K562 (cell line): ENCODE data around the gene MDK. TPM values are rescaled to one million over a fixed set of nuclear protein-coding genes. Genes with fewer than 3 reads are reported as not detected.

ENCODE experiments used
- ATAC-seq: fragments of 200-7000 bp; cut with Tn5 transposase; 3 replicates; pipeline ENCODE4 v1.9.1; 2020; ENCODE audit warnings: moderate library complexity
- BruUV-seq: library from RNA; stranded (reverse); fragments of 400-500 nt; replicated peaks from 2 replicates; lab custom pipeline; 2021; lab: Mats Ljungman, UMichigan
- CTCF ChIA-PET: fragments of 300-600 bp; formaldehyde crosslinking; extraction: SDS; loops from one replicate; lab custom pipeline; 2021; ENCODE audit warnings: low intra/inter-chr PET ratio; lab: Yijun Ruan, JAX
- POLR2A ChIA-PET: fragments of 300-600, 350-650 bp; sonication (Branson Sonifier 250); formaldehyde crosslinking; extraction: SDS; loops from one replicate; lab custom pipeline; 2021; ENCODE audit warnings: antibody characterized with exemption, inconsistent platforms; lab: Yijun Ruan, JAX
- DNase-seq, 4 experiments: peaks; one replicate each; pipeline versions ENCODE4 v3.0.0 to v3.0.0-alpha.2; 2011 to 2018; ENCODE audit warnings: low spot score in 3 of 4, mixed read lengths in 3 of 4; ENCODE audit errors: extremely low read depth in 1 of 4
- FAIRE-seq: peaks from 2 replicates; lab custom pipeline; 2011; peaks lifted over from hg19 to GRCh38; lab: Jason Lieb, UNC
- H2AFZ ChIP-seq: 2 replicates; pipeline ENCODE4 v1.6.0; 2011; ENCODE audit warnings: low read depth, low read length, control low read depth, inconsistent platforms
- H3K27ac ChIP-seq: fragments of 200-600 bp; 3 replicates; pipeline ENCODE4 v1.8.0; 2011; ENCODE audit warnings: low read depth, mild to moderate bottlenecking, control low read depth, inconsistent platforms, low read length, moderate library complexity, mixed read lengths; ENCODE audit errors: extremely low read depth
- H3K27me3 ChIP-seq, 2 experiments: fragments of 300-600 bp in 1 of 2; 2 replicates in 1 of 2; 3 replicates in 1 of 2; pipeline versions ENCODE4 v1.6.0 to v1.8.0; 2011; ENCODE audit warnings: inconsistent platforms in 2 of 2, low read length in 2 of 2, mild to moderate bottlenecking in 1 of 2, mixed read lengths in 1 of 2, moderate library complexity in 1 of 2; ENCODE audit not compliant: control insufficient read depth in 2 of 2, insufficient read depth in 2 of 2
- H3K36me3 ChIP-seq: fragments of 300-600 bp; 3 replicates; pipeline ENCODE4 v1.8.0; 2011; ENCODE audit warnings: mild to moderate bottlenecking, low read length, inconsistent platforms; ENCODE audit not compliant: control insufficient read depth, insufficient read depth
- H3K4me1 ChIP-seq, 2 experiments: fragments of 200-600 bp in 1 of 2; replicated peaks in 1 of 2; 2 replicates in 1 of 2; 3 replicates in 1 of 2; pipeline versions ENCODE4 v1.5.1 to v1.8.0; 2011; ENCODE audit warnings: inconsistent platforms in 2 of 2, low read length in 2 of 2, mild to moderate bottlenecking in 1 of 2, mixed read lengths in 1 of 2, moderate library complexity in 1 of 2; ENCODE audit not compliant: control insufficient read depth in 2 of 2, insufficient read depth in 2 of 2
- H3K4me2 ChIP-seq: 2 replicates; pipeline ENCODE4 v1.6.1; 2011; ENCODE audit warnings: low read length, control low read depth, inconsistent platforms, mixed read lengths; ENCODE audit not compliant: insufficient read depth
- H3K4me3 ChIP-seq: fragments of 200-600 bp; sonication (generic), shearing (Covaris generic); 2 replicates; pipeline ENCODE4 v1.5.1; 2016; ENCODE audit warnings: control low read depth, inconsistent platforms
- H3K79me2 ChIP-seq: fragments of 200-600 bp; 3 replicates; pipeline ENCODE4 v1.8.0; 2011; ENCODE audit warnings: low read length, inconsistent platforms; ENCODE audit not compliant: control insufficient read depth, insufficient read depth
- H3K9ac ChIP-seq, 2 experiments: 2 replicates each; pipeline versions ENCODE4 v1.6.0 to v1.6.1; 2011; ENCODE audit warnings: low read depth in 2 of 2, low read length in 2 of 2, control low read depth in 1 of 2, inconsistent platforms in 1 of 2, mild to moderate bottlenecking in 1 of 2, mixed read lengths in 1 of 2; ENCODE audit not compliant: insufficient read depth in 1 of 2
- H3K9me1 ChIP-seq: one replicate; pipeline ENCODE4 v1.6.0; 2011; ENCODE audit warnings: inconsistent platforms, mild to moderate bottlenecking, low read length, moderate library complexity; ENCODE audit not compliant: control insufficient read depth, insufficient read depth
- H3K9me3 ChIP-seq: replicated peaks from 2 replicates; pipeline ENCODE4 v1.5.1; 2011; ENCODE audit warnings: low read depth, low read length, inconsistent platforms; ENCODE audit not compliant: control insufficient read depth, insufficient read depth
- H4K20me1 ChIP-seq: replicated peaks from 2 replicates; pipeline ENCODE4 v1.6.1; 2011; ENCODE audit warnings: low read length, inconsistent platforms, mixed read lengths; ENCODE audit not compliant: control insufficient read depth, insufficient read depth
- CTBP1 ChIP-seq: fragments of 450-650 bp; IDR thresholded peaks from 2 replicates; pipeline ENCODE4 v1.6.1; 2016; ENCODE audit warnings: borderline replicate concordance
- ETV1 ChIP-seq: fragments of 450-650 bp; conservative IDR thresholded peaks from 2 replicates; pipeline ENCODE4 v1.6.1; 2016; ENCODE audit warnings: missing genetic modification characterization, control low read depth, low read depth, missing compliant biosample characterization
- KDM5B ChIP-seq: fragments of 200-600 bp; sonication (generic); IDR thresholded peaks from 2 replicates; pipeline ENCODE4 v1.6.1; 2012; ENCODE audit warnings: low read depth, mild to moderate bottlenecking, moderate library complexity, low read length, control low read depth, inconsistent platforms; ENCODE audit not compliant: insufficient replicate concordance
- MCM2 ChIP-seq: fragments of 450-650 bp; IDR thresholded peaks from 2 replicates; pipeline ENCODE4 v1.6.1; 2017; ENCODE audit warnings: low read depth, mild to moderate bottlenecking
- NFXL1 ChIP-seq: fragments of 450-650 bp; formaldehyde crosslinking; IDR thresholded peaks from 2 replicates; pipeline ENCODE4 v1.4.0; 2021; ENCODE audit warnings: mild to moderate bottlenecking
- POLR2B ChIP-seq: fragments of 450-650 bp; IDR thresholded peaks from 2 replicates; pipeline ENCODE4 v1.6.1; 2018; ENCODE audit warnings: low read depth; ENCODE audit not compliant: partially characterized antibody
- POLR2G ChIP-seq: fragments of 200-400 bp; formaldehyde crosslinking; IDR thresholded peaks from 2 replicates; pipeline ENCODE4 v1.6.1; 2017; ENCODE audit warnings: low read depth, mild to moderate bottlenecking, antibody characterized with exemption, low read length, moderate library complexity
- RBFOX2 ChIP-seq: fragments of 200-400 bp; formaldehyde crosslinking; IDR thresholded peaks from 2 replicates; pipeline ENCODE4 v1.6.1; 2017; ENCODE audit warnings: low read depth, mild to moderate bottlenecking, low read length, moderate library complexity
- RBM22 ChIP-seq: fragments of 200-400 bp; formaldehyde crosslinking; IDR thresholded peaks from 2 replicates; pipeline ENCODE4 v1.6.1; 2018; ENCODE audit warnings: low read length, low read depth; ENCODE audit not compliant: poor library complexity, severe bottlenecking
- RNF2 ChIP-seq: sonication (generic); IDR thresholded peaks from 2 replicates; pipeline ENCODE4 v1.6.1; 2016
- SETDB1 ChIP-seq: IDR thresholded peaks from one replicate; pipeline ENCODE4 v1.6.1; 2012; ENCODE audit warnings: low read length, control low read depth, inconsistent platforms
- SNIP1 ChIP-seq: fragments of 450-650 bp; IDR thresholded peaks from 2 replicates; pipeline ENCODE4 v1.7.1; 2017; ENCODE audit warnings: low read depth, mild to moderate bottlenecking
- SP2 ChIP-seq: IDR thresholded peaks from 2 replicates; pipeline ENCODE4 v1.6.1; 2011; ENCODE audit warnings: mild to moderate bottlenecking, low read depth, low read length, moderate library complexity; ENCODE audit not compliant: poor library complexity, severe bottlenecking; ENCODE audit errors: extremely low read depth
- SPI1 ChIP-seq: IDR thresholded peaks from 2 replicates; pipeline ENCODE4 v1.6.1; 2011; ENCODE audit warnings: low read depth, low read length, control low read depth, borderline replicate concordance
- TCF7 ChIP-seq: sonication (generic); IDR thresholded peaks from 2 replicates; pipeline ENCODE4 v1.6.1; 2016; ENCODE audit warnings: antibody characterized with exemption, borderline replicate concordance
- TSC22D4 ChIP-seq: fragments of 450-650 bp; IDR thresholded peaks from 2 replicates; pipeline ENCODE4 v1.6.1; 2016; ENCODE audit warnings: missing genetic modification characterization, missing biosample characterization, control low read depth
- ZBED1 ChIP-seq: IDR thresholded peaks from 2 replicates; pipeline ENCODE4 v1.6.1; 2014
- ZBTB34 ChIP-seq: fragments of 250-450 bp; sonication (Bioruptor Pico); IDR thresholded peaks from 2 replicates; pipeline ENCODE4 v1.8.0; 2021; ENCODE audit warnings: mild to moderate bottlenecking, moderate library complexity
- ZBTB7A ChIP-seq: IDR thresholded peaks from 2 replicates; pipeline ENCODE4 v1.6.1; 2011; ENCODE audit warnings: low read depth, mild to moderate bottlenecking, low read length, moderate library complexity, borderline replicate concordance; ENCODE audit not compliant: control insufficient read depth
- ZNF740 ChIP-seq, 3 experiments: fragments of 200-800 bp in 1 of 3; sonication (Bioruptor generic) in 1 of 3; sonication (generic) in 1 of 3; formaldehyde crosslinking in 1 of 3; IDR thresholded peaks; 2 replicates each; pipeline versions ENCODE4 v1.6.1 to v1.8.0; 2016 to 2022; ENCODE audit warnings: mild to moderate bottlenecking in 2 of 3, missing compliant biosample characterization in 2 of 3, missing genetic modification characterization in 2 of 3, missing genetic modification reagents in 1 of 3
- ZNF76 ChIP-seq: fragments of 250-450 bp; sonication (Bioruptor Pico); IDR thresholded peaks from 2 replicates; pipeline ENCODE4 v1.4.0; 2020; ENCODE audit warnings: mild to moderate bottlenecking, moderate library complexity, borderline replicate concordance
- WGBS: fragments of 100-300 bp; shearing (Covaris generic); methylation state at CpG from one replicate; pipeline ENCODE4 v1.1.6; 2016; ENCODE audit warnings: low coverage, mixed read lengths; ENCODE audit not compliant: insufficient coverage; ENCODE audit errors: missing lambda C conversion rate; 5-methylcytosine and 5-hydroxymethylcytosine counted together
- in situ Hi-C: fragments of 300-500 bp; cut with MboI; formaldehyde crosslinking; loops from 4 replicates; pipeline ENCODE4 v1.15.0; 2018; ENCODE audit warnings: inconsistent platforms, mixed read lengths
- intact Hi-C: fragments of 100-400 bp; cut with micrococcal nuclease; formaldehyde crosslinking; loops from 2 replicates; pipeline ENCODE4 v1.14.2; 2022
- polyA plus RNA-seq, 8 experiments: library from polyadenylated mRNA; depleted of rRNA in 4 of 8; stranded (reverse) in 5 of 8; unstranded in 3 of 8; fragments of >200 nt; fragmentation: Nextera tagmentation in 2 of 8; fragmentation: Illumina TruSeq in 1 of 8; extraction: Ambion mirVana in 2 of 8; extraction: Trizol in 1 of 8; gene quantifications; 2 replicates each; pipeline versions ENCODE4 v1.2.1 to v1.2.3, GENCODE V29; 2011 to 2014; ENCODE audit warnings: inconsistent platforms in 1 of 8, missing spikeins in 1 of 8
- total RNA-seq, 7 experiments: library from RNA; depleted of rRNA in 6 of 7; stranded (reverse); fragments of >200 nt in 6 of 7; fragmentation: Illumina TruSeq in 2 of 7; extraction: Trizol in 2 of 7; gene quantifications; 2 replicates each; pipeline versions ENCODE4 v1.2.1 to v1.2.3, GENCODE V29; 2011 to 2021; ENCODE audit warnings: low replicate concordance in 1 of 7

The MDK gene
- total and polyA plus RNA-seq, 9 of the 15 experiments (the other 6 are each of a cell fraction or from before 2014, with no cell fraction given), result 20.7 to 700 (median 350) TPM

GRCh38 chr11:46345131-46345597, 36.3 kb upstream of the MDK start:
- in situ Hi-C loops, result no loop called here
- ChIA-PET POLR2A (interaction anchor here (1.0 kb wide), 1 partner anchor 47 kb away, joined by 3 read pairs; the partner anchor contains the start of gene CHRM4), CTCF (no interaction called here)
- H3K4me3 ChIP-seq, result peak overlapping the region; percentile 3; the same call in 1 of the 2 replicates
- peaks cover 27% of the 10 kb centered on the region for H3K79me2 ChIP-seq
- H4K20me1 ChIP-seq, result peaks cover 13% of the 10 kb centered on the region
- intact Hi-C loops, result no loop called here
- peak overlapping the region; percentile 42; the same call in 1 of the 2 replicates for H2AFZ ChIP-seq
- no TSS peak for BruUV-seq
- peaks cover 19% of the 10 kb centered on the region; the same call in 1 of the 3 replicates for H3K36me3 ChIP-seq
- peaks cover 15 to 37% of the 10 kb centered on the region in 2 experiments for H3K4me1 ChIP-seq
- H3K27me3 ChIP-seq, result peaks cover 6 to 7% of the 10 kb centered on the region in 2 experiments; a peak in 2 of 5 replicates
- FAIRE-seq (no peak), DNase-seq (peak in 2 of 4 experiments; percentile 41 to 51), ATAC-seq (peak; percentile 45)
- 27% methylated on average over 14 of the region's 20 CpGs for WGBS
- no peaks in the 10 kb centered on the region for H3K9me1 ChIP-seq
- no peak overlapping the region for H3K27ac ChIP-seq
- no peaks in the 10 kb centered on the region for H3K9me3 ChIP-seq
- H3K4me2 ChIP-seq, result no peak overlapping the region; the same call in 1 of the 2 replicates
- H3K9ac ChIP-seq, result peak overlapping the region in 1 of 2 experiments; percentile 82; a peak in 2 of 4 replicates
- TF ChIP-seq SP2 (no peak), ZBTB7A (peak; percentile 54; the same call in 1 of the 2 replicates), RBM22 (no peak), KDM5B (peak; percentile 46), SPI1 (peak; percentile 90), POLR2B (no peak), RNF2 (no peak), TSC22D4 (tag) (no peak), MCM2 (no peak), ZBED1 (no peak), ETV1 (tag) (peak; percentile 37; the same call in 1 of the 2 replicates), TCF7 (no peak), RBFOX2 (0 out of 2 replicates have a peak, but pooled peaks have one; percentile 24), POLR2G (0 out of 2 replicates have a peak, but pooled peaks have one; percentile 36), ZBTB34 (CRISPR knock-in tag) (no peak), ZNF740 (CRISPR knock-in tag; IDR thresholded peaks at IDR 0.05) (peak; percentile 89), ZNF740 (tag; IDR thresholded peaks at IDR 0.05) (peak in 1 of 2 experiments; percentile 59; a peak in 2 of 4 replicates), NFXL1 (CRISPR knock-in tag) (no peak), CTBP1 (peak; percentile 51), ZNF76 (CRISPR knock-in tag) (no peak), SNIP1 (no peak), SETDB1 (no peak)
